Thyroid gland (tissue), 4 donors: ENCODE data around the gene NTN1.

Source experiments
- POLR2A ChIP-seq, 2 donors: fragments of 450-650 bp; IDR thresholded peaks; one replicate each; pipeline ENCODE4 v1.6.1; 2017; ENCODE audit warnings: antibody characterized with exemption in 2 of 2, mild to moderate bottlenecking in 2 of 2, moderate library complexity in 1 of 2
- TF ChIP-seq, protein P1 (sequence below), 6 experiments: fragments of 200-600 bp in 3 of 6; fragments of 450-650 bp in 3 of 6; sonication (generic) in 3 of 6; IDR thresholded peaks; one replicate each; pipeline ENCODE4 v1.5.1; 2016 to 2019; ENCODE audit warnings: antibody characterized with exemption in 6 of 6, mild to moderate bottlenecking in 2 of 6, inconsistent platforms in 1 of 6, moderate library complexity in 1 of 6

GRCh38 chr17:9255833-9256232 lies 234.5 kb downstream of the NTN1 start:
- TF ChIP-seq POLR2A (IDR thresholded peaks at IDR 0.05) = no peak
- TF ChIP-seq, protein P1, sequence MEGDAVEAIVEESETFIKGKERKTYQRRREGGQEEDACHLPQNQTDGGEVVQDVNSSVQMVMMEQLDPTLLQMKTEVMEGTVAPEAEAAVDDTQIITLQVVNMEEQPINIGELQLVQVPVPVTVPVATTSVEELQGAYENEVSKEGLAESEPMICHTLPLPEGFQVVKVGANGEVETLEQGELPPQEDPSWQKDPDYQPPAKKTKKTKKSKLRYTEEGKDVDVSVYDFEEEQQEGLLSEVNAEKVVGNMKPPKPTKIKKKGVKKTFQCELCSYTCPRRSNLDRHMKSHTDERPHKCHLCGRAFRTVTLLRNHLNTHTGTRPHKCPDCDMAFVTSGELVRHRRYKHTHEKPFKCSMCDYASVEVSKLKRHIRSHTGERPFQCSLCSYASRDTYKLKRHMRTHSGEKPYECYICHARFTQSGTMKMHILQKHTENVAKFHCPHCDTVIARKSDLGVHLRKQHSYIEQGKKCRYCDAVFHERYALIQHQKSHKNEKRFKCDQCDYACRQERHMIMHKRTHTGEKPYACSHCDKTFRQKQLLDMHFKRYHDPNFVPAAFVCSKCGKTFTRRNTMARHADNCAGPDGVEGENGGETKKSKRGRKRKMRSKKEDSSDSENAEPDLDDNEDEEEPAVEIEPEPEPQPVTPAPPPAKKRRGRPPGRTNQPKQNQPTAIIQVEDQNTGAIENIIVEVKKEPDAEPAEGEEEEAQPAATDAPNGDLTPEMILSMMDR (IDR thresholded peaks at IDR 0.05) = no peak
